Cardiac fibroblast (primary cell): Measurements from ENCODE around the gene FLOT1.
A peak's percentile ranks its signal among the peaks of the same experiment; 100 is the strongest.

ENCODE experiments used
- DNase-seq, 2 donors: peaks; one replicate each; pipeline versions ENCODE4 v3.0.0 to v3.0.0-alpha.2; 2010; ENCODE audit warnings: low read depth in 2 of 2
- H3K4me3 ChIP-seq, 2 donors: replicated peaks in 1 of 2; 1 replicate in 1 of 2; 2 replicates in 1 of 2; pipeline ENCODE4 v1.5.1; 2011; ENCODE audit warnings: low read depth in 2 of 2, low read length in 2 of 2, mild to moderate bottlenecking in 2 of 2, moderate library complexity in 1 of 2
- CTCF ChIP-seq: IDR thresholded peaks from one replicate; pipeline ENCODE4 v1.5.1; 2011; ENCODE audit warnings: low read depth, mild to moderate bottlenecking, low read length, inconsistent platforms

FLOT1 gene

DNA sequence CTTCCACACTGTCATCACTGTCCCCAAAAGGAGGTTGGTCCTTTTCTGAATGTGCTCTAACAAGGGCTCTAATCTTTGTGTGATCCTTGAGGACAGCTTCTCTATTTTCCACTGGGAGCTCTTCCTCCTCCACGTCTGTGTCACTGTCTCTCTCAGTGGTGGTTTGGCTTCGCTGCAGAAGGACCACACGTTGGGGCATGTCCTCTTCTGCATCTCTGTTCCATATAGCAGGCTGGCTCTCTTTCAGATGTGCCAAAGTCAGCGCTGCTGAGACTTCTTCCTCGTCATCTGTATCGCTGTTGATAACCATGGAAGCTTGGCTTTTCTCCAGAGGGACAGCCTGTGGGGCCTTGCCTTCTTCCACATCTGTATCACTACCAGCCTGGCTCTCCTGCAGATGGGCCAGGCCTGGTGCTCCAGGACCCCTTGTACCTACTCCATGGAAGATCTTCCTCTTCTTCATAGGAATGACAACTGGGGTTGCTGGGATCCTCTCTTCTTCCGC is 30.0 kb downstream of the FLOT1 start:
- DNase-seq, result no peak
- no peak for TF ChIP-seq CTCF

DNA sequence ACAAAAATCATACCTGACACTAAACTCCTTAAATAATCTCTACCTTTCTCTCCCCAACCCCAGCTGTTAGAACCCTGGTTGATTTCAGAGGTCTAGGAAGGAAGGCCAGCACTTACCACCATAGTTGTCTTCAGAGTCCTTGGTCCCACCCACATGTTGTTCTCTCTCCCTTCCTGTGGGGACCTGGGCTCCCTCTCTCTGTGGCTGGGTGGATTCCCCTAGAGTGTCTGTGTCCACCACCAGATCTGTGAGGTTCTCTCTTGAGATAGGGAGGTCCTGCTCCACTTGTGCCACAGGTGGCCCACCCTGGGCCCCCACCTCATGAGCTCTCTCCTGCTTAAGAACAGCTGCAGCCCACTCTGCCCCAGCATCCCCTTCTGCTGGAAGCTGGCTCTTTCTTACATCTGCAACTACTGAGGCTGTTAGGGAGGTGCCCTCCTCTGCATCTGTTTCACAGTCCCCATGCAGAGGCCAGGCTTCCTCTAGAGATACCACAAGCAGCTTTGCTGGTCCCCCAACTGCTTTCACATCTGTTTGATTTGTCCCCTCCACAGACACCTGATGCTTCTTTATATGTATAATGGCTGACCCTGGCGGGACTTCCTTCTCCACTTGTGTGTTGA is 30.6 kb downstream of the FLOT1 start:
- TF ChIP-seq CTCF, result no peak
- H3K4me3 ChIP-seq, result no peak overlapping the region
- no peak for DNase-seq

More for the DNA sequence above, 30.0 kb downstream of the FLOT1 start:
- H3K4me3 ChIP-seq, result no peak overlapping the region

DNA sequence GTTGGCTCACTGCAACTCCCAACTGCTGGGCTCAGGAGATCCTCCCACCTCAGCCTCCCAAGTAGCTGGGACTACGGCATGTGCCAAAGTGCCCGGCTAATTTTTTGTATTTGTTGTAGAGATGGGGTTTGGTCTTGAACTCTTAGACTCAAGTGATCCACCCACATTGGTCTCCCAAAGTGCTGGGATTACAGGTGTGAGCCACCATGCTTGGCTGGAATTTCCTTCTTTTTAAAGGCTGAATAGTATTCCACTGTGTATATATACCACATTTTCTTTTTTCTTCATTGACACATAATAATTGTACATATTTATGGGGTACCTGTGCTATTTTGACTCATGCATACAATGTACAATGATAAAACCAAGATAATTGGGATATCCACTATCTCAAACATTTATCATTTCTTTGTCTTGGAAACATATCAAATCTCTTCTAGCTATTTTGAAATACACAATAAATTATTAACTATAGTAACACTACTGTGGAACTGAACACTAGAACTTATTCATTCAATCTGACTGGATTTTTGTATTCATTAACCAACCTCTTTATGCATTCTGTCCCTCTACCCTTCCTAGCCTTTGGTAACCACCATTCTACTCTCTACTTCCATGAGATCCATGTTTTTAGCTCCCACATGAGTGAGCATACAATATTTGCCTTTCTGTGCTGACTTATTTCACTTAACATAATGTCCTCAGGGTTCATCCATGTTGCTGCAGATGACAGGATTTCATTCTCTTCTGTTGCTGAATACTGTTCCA is 33.2 kb downstream of the FLOT1 start:
- no peak for TF ChIP-seq CTCF
- no peak for DNase-seq
- no peak overlapping the region for H3K4me3 ChIP-seq

DNA sequence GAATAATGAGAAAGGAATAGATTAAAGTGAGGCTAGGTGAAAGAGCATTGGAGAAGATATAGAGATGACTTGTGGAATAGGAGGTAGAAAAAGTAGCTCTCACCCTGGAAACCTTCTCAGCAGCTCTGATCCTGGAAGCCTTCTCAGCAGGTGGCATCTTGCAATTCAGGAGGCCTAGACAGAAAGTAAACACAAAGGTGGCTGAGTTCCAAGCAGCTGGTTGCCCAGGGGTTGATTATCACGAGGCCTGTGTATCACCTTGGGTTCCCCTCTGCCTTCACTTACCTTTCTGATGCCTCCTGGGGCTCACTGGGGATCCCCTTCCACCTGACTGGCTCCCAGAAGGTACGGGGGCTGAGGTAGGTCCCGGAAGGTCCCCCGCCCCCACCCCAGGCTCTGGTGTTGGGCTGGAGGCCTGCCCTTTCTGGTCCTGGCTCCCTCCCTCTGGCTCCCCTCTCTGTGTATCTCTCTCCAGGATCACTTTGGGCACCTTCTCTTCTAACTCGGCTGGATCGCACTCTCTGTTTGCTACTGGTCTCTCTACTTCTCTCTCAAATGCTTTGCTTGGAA is 35.1 kb downstream of the FLOT1 start:
- no peak for TF ChIP-seq CTCF
- no peak for DNase-seq
- no peak overlapping the region for H3K4me3 ChIP-seq

GRCh38 chr6:30705620-30706019 is 36.9 kb downstream of the FLOT1 start:
- no peak for TF ChIP-seq CTCF
- H3K4me3 ChIP-seq, result no peak overlapping the region
- DNase-seq, result no peak

- no peak for TF ChIP-seq CTCF
- H3K4me3 ChIP-seq, result no peak overlapping the region
- DNase-seq, result peak in 1 of 2 donors; percentile 45
Observed at GRCh38 chr6:30703821-30704220, 38.7 kb downstream of the FLOT1 start.
